ENCODE measurements around the gene CD109.
A peak's percentile ranks its signal among the peaks of the same experiment; 100 is the strongest.

Gene CD109

DNA sequence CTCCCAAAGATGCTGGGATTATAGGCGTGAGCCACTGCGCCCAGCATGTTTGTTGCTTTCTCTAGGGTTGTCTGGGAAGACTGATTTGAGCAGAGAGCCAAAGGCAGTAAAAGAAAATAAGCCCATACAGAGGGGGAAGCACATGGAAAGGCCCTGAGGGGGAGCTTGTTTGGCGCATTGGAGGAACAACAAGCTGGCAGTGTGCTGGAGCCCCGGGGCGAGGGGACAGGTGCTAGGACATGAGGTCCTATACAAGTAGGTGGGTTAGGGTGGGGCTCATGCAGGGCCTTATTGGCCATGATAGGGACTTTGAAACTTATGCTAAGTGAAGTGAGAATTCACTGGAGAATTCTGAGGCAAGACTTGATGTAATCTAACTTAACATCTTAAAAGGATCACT lies 35.3 kb downstream of the CD109 start:
- no peak for DNase-seq

- DNase-seq, result peak; percentile 63
Measured at GRCh38 chr6:73732845-73733675, 37.1 kb downstream of the CD109 start.

- no peak for DNase-seq
Measured at GRCh38 chr6:73733791-73734190, 37.8 kb downstream of the CD109 start.

- DNase-seq, result no peak
Measured at GRCh38 chr6:73734832-73735453, 38.9 kb downstream of the CD109 start.

DNA sequence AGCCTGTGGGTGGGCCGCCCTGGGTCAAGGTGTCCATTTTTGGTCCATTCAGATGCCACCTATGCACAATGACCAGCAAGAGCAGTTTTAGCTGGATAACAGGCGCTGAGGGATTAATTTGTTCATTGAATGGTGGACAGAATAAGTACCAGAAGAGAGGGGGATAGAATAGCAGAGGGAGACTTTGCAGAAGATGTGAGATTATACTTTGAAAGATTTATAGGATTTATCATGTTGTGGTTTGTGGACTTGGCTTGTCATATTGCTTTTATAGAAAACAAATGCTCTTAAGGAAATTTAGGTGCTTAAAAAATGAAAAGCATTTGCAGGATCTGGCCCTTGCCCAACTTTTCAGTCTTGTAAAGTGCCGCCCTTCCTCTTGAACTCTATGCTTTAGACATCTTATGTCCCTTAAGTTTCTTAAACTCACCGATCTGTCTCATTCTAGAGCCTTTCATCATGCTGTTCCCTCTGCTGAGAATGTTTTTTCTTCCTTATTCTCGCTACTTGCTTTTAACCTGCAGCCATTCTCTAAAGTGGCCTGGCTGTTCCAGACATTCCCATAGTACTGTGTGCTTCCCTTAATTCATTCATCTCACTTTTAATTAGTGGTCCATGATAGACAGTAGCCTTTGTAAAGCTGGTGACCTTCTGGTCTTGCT lies 42.5 kb downstream of the CD109 start:
- DNase-seq, result no peak

DNA sequence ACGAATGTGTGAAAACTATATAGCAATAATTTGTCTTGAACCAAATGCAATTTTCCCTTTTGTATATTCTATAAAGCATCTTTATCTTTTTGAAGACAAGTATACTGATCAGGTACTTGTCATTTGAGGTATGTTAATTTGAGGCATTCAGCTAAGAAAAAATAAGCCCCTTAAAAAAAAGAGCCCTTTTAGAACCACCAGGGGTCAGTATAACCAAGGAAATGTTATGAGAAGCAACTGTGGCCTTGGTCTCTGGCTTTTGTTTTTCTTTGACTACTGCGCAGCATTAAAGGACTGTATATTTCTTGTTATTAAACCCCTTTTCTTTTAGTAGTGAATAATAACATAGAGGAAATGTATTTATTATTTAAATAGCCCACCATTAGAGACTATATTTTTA lies 43.1 kb downstream of the CD109 start:
- DNase-seq, result no peak

GRCh38 chr6:73742433-73742832 lies 46.4 kb downstream of the CD109 start:
- no peak for DNase-seq

DNA sequence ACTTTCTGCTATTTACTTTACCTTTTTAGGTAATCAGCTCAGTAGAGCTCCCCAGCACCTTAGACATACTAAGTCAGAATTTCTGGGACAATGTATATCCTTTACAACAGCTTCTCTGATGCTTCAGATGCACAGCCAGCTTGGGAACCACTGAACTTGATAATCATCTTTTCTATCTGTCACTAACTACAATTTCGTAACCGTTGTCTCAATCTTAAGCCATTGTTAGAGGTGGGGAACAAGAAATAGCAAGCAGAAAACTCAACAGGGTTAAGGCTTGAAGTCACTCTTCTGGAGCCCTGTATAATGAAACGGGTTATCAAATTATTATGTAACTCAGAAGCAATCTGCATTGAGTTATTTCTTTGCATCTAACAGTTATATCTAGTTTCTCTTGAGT lies 47.1 kb downstream of the CD109 start:
- no peak for DNase-seq

- DNase-seq, result no peak
Measured at GRCh38 chr6:73743556-73743955, 47.6 kb downstream of the CD109 start.

DNA sequence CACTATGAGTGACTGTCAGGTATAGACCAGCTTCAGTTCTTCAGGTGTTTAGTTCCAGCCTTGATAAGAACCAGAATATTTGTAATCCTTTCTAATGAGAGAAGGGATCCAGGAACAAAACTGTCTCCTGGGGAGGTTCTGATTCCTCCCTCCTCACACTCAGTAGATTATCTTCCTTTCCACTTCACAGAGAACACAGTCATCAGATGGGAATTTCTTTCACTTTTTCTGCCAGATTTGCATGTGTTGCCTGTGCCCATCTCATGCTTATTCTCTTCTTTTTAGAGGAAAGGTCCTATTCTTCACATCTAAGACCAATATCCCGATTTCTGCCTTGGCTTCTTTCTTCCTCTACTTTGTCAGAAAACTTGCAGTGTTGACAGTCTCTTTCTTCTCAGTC lies 50.8 kb downstream of the CD109 start:
- no peak for DNase-seq

DNA sequence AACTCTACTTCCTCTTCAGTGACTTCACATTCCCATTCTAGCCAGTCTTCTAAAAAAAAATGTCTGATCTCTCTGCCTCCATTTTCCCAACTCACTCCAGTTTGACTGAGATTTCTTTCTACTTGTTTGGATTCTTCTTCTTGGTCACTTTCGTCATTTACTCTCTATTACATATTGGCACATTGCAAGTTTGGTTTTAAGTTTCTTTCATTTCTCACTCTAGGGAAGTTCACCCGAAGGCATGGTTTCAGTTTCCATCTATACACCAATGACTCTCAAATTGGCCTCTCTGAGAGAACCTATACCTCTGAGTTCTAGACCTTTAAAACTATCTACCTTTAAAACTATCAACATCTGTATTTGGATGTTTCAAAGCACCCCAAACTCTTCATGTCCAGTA lies 51.3 kb downstream of the CD109 start:
- DNase-seq, result no peak

GRCh38 chr6:73752943-73753342 lies 56.9 kb downstream of the CD109 start:
- no peak for DNase-seq

DNA sequence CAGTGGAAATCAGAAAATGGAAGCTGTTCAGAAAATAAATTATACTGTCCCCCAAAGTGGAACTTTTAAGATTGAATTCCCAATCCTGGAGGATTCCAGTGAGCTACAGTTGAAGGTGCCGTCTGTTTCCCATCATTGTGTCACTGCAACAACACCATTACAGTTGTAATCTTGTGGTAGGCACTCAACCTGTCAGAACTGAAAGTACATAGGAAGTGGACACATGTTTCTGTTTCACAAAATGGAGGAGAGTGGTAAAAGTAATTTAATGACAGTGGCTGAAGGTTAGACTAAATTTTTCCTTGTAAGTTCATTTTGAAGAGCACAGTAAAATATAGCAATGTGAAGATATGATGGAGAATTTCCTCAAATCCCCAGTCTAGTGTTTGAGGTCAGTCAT lies 70.0 kb downstream of the CD109 start:
- DNase-seq, result no peak

- DNase-seq, result no peak
Measured at GRCh38 chr6:73768558-73768957, 72.6 kb downstream of the CD109 start.

DNA sequence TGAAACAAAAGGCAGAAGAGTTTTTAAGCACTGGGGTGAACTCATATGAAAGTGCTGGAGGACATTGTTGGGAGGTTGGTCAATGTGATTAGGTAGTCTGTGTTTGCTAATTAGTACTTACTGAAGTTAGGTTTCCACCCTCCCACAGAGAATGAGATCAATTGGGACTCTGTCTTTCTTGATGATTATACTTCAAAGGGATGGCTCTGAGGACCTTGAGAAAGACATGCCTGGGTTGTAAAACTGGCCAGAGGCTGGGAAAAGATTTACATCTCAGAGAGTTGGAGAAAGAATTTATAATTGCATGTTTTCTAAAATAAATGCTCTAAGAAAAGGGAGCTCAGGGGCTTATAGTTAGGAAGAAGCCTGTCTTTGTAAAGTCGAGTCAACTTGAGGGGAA lies 74.0 kb downstream of the CD109 start:
- DNase-seq, result no peak

DNA sequence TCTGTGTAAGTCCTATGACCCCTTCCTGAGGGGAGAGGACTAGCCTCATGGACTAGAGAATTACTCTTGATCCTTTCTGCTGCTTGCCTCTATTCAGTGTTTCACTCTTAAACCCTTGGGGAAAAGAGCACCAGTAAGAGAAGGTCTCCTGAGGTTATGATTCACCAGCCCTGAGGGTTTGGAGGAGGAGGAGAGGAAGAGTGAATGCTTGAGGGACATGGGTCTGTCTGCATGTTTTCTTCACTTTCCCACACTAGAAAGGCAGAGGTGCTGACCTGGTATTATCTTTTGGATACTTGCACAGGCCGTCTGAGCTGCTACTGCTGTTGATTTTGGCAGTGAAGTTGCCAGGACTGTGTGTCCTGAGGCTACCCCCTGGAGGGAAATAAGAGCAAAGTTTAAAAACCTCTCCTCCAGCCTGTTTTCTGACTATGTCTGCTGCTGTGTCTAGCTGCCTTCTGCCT lies 78.3 kb downstream of the CD109 start:
- no peak for DNase-seq

DNA sequence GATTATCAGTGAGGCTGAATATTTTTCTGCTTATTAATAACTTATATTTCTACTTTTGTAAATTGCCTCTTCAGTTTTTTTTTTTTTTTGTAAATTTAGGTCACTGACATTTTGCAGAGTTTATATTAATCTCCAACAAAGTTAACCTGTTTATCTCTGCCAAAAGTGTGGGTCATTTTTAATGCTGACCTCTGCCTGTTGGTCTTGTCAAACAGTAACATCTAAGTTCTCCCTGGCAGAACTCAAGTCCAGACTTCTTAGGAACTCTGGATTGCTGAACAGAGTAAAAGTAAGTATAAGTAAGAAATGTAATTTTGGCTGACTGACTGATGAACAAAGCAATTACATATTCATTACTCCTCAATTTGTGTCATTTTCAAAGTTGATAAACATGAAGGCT lies 83.9 kb downstream of the CD109 start:
- no peak for DNase-seq

DNA sequence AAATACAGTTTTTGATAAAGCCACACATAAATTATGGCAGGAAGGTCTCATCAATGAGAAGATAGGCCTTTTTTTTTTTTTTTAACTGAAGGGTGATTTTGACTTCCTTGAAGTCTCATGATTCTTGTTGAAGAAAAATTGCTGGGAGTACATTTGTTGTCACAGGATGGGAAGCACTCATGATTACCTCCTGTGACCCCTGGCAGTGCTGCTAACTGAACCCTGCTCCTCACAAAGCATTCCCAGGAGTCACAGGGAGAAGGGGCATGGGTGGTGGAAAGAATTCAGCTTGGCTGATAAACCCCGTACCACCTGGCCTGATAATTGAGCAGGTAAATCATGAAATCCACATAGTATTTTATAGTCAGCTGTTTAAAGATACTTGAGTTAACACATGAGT lies 86.9 kb downstream of the CD109 start:
- DNase-seq, result no peak

GRCh38 chr6:73784726-73785505 lies 88.9 kb downstream of the CD109 start:
- DNase-seq, result no peak

GRCh38 chr6:73790574-73790973 lies 94.6 kb downstream of the CD109 start:
- no peak for DNase-seq

- DNase-seq, result no peak
Measured at GRCh38 chr6:73791336-73791735, 95.3 kb downstream of the CD109 start.

GRCh38 chr6:73792738-73793137 lies 96.7 kb downstream of the CD109 start:
- DNase-seq, result no peak

GRCh38 chr6:73796881-73797280 lies 100.9 kb downstream of the CD109 start:
- no peak for DNase-seq
